ENCODE measurements around the gene TFAP2E.

Gene TFAP2E

GRCh38 chr1:35573198-35574124, at the start of gene TFAP2E:
TSS of gene TFAP2E (plus strand) at chr1:35573314. CDS start at chr1:35573578, 264 bp downstream.
- DNase-seq = peak; percentile 34 to 36

- no peak for DNase-seq
Measured at GRCh38 chr1:35524106-35524505, 49.0 kb upstream of the TFAP2E start.

DNA sequence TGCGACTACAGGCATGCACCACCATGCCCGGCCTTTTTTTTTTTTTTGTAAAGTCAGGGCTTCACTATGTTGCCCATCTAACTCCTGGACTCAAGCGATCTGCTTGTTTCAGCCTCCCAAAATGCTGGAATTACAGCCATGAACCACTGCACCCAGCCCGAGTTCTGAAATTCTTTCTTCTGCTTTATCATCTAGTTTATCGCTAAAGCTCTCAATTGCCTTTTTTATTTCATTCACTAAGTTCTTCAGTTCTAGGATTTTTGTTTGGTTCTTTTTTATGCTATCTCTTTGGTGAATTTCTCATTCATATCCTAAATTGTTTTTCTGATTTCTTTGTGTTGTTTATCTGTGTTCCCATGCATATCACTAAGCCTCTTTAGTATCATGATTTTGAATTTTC, 42.9 kb upstream of the TFAP2E start:
- DNase-seq = no peak

GRCh38 chr1:35530946-35531345, 42.2 kb upstream of the TFAP2E start:
- DNase-seq = no peak

DNA sequence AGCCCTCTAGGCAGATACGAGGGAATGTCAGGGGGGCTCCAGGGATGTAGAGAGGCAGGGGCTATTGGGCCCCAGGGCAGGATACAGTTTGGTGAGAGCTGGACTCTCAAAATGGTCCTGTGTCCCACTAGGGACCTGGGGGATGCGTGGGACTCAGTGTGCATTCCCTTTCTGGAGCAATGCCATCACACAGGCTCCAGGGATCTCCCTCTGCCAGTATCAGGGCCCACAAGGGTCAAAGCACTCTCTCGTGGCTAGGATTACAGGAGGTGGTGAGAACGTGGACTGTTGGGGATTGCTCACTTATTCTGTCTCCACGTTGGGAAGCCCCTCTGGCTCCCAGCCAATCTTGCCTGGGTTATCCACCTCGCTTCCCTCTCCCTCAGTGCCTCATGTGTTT, 41.7 kb upstream of the TFAP2E start:
- no peak for DNase-seq

GRCh38 chr1:35532497-35533223, 40.5 kb upstream of the TFAP2E start:
- no peak for DNase-seq

- DNase-seq = peak in 1 of 2 experiments; percentile 21
Measured at GRCh38 chr1:35533586-35533985, 39.5 kb upstream of the TFAP2E start.

DNA sequence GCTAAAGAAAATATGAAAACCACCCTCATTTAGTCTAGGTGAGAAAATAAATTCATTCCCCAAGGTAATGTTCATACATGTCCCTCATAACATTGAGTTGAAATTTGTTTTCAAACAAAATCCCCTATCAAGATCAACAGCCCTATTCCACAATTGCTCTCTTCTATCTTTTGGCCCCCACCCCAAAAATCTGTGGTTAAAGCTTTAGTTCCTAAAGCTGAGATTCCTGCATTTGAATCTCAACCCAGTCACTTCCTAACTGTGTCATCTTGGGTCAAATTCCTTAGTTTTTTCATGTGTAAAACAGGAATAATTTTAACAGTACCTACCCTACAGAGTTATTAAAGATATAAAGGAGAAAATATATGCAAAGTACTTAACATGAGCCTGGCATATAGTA, 37.9 kb upstream of the TFAP2E start:
- DNase-seq = no peak

GRCh38 chr1:35536556-35537162, 36.5 kb upstream of the TFAP2E start:
- peak in 1 of 2 experiments; percentile 31 for DNase-seq

DNA sequence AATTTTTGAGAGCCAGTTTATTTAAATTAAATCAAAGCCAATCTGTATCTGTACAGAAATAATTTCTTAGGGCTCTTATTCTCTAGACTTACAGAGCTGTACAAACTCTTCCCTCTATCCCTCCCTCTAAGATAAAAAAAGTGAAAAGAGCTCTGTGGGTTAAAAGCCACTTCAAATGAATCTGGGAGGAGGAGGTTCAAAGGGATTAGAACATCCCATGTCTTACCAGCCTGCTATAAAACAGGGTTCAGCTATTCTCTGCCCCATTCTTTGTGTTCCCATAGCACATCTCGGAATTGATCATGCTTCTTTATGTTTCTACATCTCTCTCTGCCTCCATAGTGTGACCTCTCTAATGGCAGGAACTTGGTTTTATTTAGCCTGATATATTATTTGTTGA, 35.3 kb upstream of the TFAP2E start:
- no peak for DNase-seq

DNA sequence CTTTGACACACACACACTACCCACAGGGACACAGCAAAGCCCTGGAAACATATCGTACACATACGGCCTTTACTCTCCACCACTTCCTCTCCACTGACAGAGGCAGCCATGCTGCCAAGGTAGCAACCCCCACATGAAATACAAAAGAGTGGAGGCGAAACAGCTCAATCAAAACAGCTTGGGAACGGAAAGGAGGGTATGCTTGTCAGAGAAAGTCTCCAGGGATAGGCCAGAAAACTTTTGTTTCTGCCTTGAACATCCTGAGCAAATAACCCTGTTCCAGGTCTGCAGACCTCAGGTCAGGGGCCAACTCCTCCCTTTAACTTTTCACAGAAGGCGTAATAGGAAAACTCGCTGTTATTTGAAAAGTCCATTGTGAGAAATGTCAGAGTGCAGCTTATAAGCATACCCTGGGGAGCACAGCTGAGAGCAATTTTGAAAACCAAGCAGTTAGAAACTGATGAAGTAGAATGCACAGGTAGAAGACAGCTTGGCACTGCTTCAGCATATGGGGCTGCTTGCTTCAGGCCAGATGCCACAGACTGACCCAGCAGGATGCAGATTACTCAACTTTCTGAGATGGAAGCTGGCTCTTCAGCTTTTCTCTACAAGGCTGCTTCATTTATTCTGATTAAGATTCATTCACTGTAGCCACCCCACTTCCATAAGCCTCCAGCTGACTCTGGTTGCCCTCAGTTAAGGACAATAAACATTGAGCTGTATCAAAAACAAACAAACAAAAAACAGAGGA, 33.9 kb upstream of the TFAP2E start:
- no peak for DNase-seq

- no peak for DNase-seq
Measured at GRCh38 chr1:35539824-35540261, 33.3 kb upstream of the TFAP2E start.

- DNase-seq = peak in 1 of 2 experiments; percentile 55
Measured at GRCh38 chr1:35544976-35545375, 28.1 kb upstream of the TFAP2E start.

- DNase-seq = no peak
Measured at GRCh38 chr1:35546614-35547013, 26.5 kb upstream of the TFAP2E start.

GRCh38 chr1:35553851-35554250, 19.3 kb upstream of the TFAP2E start:
- DNase-seq = peak in 1 of 2 experiments; percentile 28

DNA sequence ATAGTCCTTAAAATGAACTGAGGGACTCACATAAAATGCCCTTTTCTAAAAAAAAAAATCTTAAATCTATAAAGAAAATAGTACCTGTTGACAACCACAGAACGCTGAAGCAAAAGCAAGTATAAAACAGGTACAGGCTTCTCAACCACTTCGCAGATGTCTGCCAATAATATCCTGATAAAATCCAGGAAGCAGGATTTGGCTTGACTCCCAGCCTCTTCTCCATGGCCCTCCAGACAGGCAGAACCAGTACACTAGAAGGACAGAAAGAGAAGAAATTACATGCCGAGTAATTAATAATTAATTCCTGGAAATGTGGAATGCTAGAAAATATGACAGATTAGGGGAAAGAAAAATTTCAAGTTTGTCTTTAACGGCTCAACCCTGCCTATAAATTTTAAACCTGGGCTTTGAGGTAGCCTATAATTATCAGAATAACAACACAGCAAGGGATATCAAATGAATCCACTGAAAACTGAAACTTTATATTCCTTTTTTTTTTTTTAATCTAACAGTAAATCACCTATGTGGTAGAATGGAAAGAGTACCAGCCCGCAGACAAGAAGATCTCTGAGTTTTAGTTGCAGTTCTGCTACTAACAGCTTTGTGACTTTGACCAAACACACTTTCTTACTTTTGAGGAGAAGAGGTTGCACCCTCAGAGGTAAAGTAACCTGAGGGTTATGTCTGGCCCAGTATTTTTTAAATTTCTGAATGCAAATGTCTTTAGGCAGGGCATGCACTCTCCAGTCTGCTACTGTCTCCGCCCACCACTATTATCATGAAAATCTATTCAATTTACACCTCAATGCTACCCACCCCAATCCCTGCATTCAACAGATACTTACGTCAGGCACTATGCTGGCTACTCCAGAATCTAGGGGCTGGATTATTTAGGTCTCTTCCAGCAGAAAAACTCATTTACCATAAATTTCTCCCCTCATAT, 18.6 kb upstream of the TFAP2E start:
- peak; percentile 15 to 77 for DNase-seq

GRCh38 chr1:35555212-35555584, 17.9 kb upstream of the TFAP2E start:
- no peak for DNase-seq

DNA sequence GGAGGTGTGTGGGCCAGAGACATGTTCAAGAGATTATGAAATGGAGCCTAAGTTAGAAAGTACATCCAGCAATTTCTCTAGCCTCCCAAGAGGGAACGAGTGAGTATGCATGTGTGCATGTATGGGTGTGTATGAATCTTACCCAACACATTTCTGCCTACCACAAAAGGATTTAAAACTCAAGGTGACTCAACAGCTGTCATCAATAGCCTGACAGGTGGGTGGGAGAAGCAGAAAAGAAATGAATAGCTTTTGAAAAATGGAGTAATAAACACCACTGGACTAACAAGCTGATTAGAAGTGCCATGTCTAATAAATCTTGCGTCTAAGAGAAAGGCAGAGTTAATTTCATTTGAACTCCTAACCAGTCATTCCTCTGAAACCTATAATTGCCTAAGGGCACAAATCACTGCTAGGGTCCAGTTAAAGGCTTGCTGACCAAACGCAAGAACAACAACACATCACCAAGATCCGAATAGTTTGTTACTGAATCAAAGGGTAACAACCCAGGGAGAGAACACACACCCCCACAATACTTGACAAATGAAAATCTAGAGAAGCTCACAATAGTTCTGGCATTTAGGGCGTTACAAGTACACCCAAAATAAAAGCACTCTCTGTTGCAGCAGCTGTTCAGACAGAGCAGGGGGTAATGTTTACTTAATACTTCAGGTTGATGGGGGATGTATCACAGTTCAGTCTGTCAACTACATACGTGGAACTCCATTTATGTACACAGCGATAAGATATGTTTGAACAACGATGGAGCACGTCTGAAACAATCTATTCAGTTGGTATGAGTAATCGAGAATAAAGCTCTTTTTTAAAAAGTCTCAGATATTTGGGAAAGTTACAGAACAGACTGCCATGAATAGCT, 17.3 kb upstream of the TFAP2E start:
- DNase-seq = peak; percentile 84 to 98

DNA sequence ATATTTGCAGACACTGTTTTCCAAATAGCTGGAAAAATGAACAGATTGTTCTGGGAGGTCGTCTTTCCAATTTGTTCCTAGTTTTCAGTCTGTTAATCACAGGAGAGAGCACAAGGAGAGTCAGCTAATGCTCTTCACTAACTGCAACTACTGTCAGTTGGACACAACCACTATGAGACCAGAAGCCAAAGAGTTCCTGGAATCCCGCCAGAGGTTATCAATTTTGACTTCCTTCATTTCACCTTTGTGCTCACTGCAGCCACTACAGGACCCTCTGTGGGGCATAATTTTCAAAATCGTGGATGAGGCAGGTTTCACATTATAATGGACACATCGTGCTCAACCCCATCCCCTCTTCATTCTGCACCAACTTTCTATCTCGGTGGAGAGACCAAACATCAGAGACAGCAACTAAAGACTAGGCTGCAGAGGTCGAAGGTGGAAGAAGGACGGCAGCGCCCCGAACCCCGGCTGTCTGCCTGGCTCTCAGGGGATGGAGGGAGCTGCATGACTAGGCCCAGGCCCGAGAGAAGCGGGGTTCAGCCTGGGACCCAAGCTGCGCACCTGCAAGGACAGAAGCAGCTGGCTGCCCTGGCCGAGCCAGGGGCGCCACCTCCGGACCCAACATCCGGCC, 16.5 kb upstream of the TFAP2E start:
- DNase-seq = peak in 1 of 2 experiments; percentile 58

GRCh38 chr1:35557118-35557610, 15.9 kb upstream of the TFAP2E start, which contains the start of gene KIAA0319L:
TSS of gene KIAA0319L (minus strand) at chr1:35557403. CDS start at chr1:35554491, 2,912 bp downstream.
- peak; percentile 94 for DNase-seq
